ENCODE results near the gene SF3A1.
A peak's percentile ranks its signal among the peaks of the same experiment; 100 is the strongest.
"Not testable (repeated sequence)": the region's sequence is repeated elsewhere in the genome, so short reads cannot be mapped to it uniquely, and the experiment has no call there.

Gene SF3A1, protein sequence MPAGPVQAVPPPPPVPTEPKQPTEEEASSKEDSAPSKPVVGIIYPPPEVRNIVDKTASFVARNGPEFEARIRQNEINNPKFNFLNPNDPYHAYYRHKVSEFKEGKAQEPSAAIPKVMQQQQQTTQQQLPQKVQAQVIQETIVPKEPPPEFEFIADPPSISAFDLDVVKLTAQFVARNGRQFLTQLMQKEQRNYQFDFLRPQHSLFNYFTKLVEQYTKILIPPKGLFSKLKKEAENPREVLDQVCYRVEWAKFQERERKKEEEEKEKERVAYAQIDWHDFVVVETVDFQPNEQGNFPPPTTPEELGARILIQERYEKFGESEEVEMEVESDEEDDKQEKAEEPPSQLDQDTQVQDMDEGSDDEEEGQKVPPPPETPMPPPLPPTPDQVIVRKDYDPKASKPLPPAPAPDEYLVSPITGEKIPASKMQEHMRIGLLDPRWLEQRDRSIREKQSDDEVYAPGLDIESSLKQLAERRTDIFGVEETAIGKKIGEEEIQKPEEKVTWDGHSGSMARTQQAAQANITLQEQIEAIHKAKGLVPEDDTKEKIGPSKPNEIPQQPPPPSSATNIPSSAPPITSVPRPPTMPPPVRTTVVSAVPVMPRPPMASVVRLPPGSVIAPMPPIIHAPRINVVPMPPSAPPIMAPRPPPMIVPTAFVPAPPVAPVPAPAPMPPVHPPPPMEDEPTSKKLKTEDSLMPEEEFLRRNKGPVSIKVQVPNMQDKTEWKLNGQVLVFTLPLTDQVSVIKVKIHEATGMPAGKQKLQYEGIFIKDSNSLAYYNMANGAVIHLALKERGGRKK

DNA sequence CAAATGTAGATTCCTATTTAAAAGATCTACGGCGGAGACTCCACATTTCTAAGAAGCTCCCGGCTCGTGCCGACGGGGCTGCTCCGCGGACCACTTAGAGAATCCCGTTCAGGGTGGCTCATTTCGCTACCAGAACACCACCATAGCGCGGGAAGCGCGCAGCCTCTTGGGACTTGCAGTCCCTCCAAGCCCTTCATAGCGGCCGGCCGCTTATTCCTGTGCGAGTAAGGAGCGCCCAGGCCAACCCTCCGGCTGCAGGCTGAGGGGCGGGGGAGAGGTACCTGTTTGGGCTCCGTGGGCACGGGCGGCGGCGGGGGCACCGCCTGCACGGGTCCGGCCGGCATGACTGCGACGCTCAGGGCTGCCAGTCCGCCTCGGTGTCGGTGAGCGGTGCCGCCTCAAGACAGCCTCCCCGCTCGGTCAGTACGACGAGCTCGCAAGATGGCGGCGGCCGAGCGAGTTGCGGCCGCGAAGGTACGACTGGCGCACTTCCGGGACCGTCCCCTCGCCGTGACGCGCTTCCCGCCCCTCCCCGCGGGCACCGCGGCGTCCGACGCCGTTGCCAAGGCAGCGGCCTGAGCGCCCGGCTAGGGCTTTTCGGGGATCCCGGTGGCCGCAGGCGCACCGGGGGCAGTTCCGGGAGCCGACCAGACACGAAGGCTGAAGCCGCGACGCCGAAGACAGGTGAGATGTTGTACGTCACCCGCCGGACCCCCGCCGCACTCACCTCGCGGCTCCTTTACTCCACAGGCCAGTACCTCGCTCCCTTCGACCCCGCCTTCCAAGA is at the start of gene SF3A1, which contains the start of gene CCDC157:
TSS of gene SF3A1 (minus strand) at position 446 of the 787 bp plus-strand sequence. CDS start at position 344, 102 bp downstream.
TSS of gene CCDC157 (plus strand) at position 559 of the 787 bp plus-strand sequence. CDS start 8,994 bp downstream, outside the sequence.
- peak; percentile 76 for DNase-seq (ENCODE audit: low read depth, low spot score)
- H3K27ac ChIP-seq (ENCODE audit: low read length), result no peak within 1 kb of the TSS
- peak within 1 kb of the TSS; percentile 99 for H3K4me3 ChIP-seq (ENCODE audit: low read length)
- H3K9me3 ChIP-seq (ENCODE audit: control insufficient read depth, insufficient read depth, low read length), result no peaks in the 10 kb centered on the region
- H3K36me3 ChIP-seq (ENCODE audit: control insufficient read depth, insufficient read depth, low read length), result peaks cover 12% of the 10 kb centered on the region
- no CpG with 5 or more reads among the region's 91 CpGs for WGBS (ENCODE audit: insufficient coverage, insufficient read length)
- H3K27me3 ChIP-seq (ENCODE audit: control insufficient read depth, insufficient read depth, low read length), result no peaks in the 10 kb centered on the region
- H3K4me1 ChIP-seq (ENCODE audit: control insufficient read depth, insufficient read depth, low read length), result peaks cover 2% of the 10 kb centered on the region

DNA sequence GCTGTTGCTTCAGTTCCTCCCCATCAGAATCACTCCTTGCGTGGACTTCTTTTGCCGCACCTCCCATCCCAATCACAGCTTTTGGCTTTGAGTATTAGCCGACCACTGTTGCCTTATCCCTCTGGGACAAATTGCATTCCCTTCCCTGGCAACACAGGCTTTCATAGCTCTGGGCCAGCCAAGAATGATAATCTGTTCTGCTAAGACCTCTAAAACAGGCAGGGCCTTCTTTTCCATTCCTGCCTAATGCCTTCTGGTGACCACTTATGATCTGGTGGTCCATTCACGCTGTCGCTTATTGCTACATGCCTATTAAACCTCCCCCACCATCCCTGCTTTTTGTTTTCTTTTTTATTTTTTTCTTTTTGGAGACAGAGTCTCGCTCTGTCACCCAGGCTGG is 49.7 kb upstream of the SF3A1 start:
- Histone ChIP-seq H3K27me3 (ENCODE audit: control insufficient read depth, insufficient read depth, low read length) (no peaks in the 10 kb centered on the region), H3K4me3 (ENCODE audit: low read length) (no peak overlapping the region), H3K4me1 (ENCODE audit: control insufficient read depth, insufficient read depth, low read length) (no peaks in the 10 kb centered on the region; the same call in 1 of the 2 replicates), H3K9me3 (ENCODE audit: control insufficient read depth, insufficient read depth, low read length) (no peaks in the 10 kb centered on the region), H3K36me3 (ENCODE audit: control insufficient read depth, insufficient read depth, low read length) (no peaks in the 10 kb centered on the region), H3K27ac (ENCODE audit: low read length) (no peak overlapping the region)
- WGBS (ENCODE audit: insufficient coverage, insufficient read length), result no CpG with 5 or more reads among the region's 6 CpGs
- DNase-seq (ENCODE audit: low read depth, low spot score), result no peak

DNA sequence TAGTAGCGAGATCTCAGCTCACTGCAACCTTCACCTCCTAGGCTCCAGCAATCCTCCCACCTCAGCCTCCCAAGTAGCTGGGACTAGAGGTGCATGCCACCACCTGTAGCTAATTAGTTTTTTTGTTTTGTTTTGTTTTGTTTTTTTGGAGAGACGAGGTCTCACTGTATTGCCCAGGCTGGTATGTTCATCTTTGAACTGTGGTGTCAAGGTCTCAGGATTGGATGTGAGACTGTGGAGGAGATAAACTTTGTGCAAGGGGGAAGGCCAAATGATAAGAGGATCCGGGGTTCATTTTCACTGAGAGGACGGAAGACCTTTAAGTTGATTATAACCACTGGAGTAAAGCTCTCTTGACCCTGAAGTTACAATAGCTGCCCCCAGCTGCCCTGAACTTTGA is 49.0 kb upstream of the SF3A1 start:
- H3K9me3 ChIP-seq (ENCODE audit: control insufficient read depth, insufficient read depth, low read length), result no peaks in the 10 kb centered on the region
- WGBS (ENCODE audit: insufficient coverage, insufficient read length), result no CpG with 5 or more reads among the region's 4 CpGs
- H3K4me3 ChIP-seq (ENCODE audit: low read length), result no peak overlapping the region
- no peaks in the 10 kb centered on the region for H3K27me3 ChIP-seq (ENCODE audit: control insufficient read depth, insufficient read depth, low read length)
- no peaks in the 10 kb centered on the region; the same call in 1 of the 2 replicates for H3K4me1 ChIP-seq (ENCODE audit: control insufficient read depth, insufficient read depth, low read length)
- no peak overlapping the region for H3K27ac ChIP-seq (ENCODE audit: low read length)
- no peaks in the 10 kb centered on the region for H3K36me3 ChIP-seq (ENCODE audit: control insufficient read depth, insufficient read depth, low read length)
- DNase-seq (ENCODE audit: low read depth, low spot score), result no peak

DNA sequence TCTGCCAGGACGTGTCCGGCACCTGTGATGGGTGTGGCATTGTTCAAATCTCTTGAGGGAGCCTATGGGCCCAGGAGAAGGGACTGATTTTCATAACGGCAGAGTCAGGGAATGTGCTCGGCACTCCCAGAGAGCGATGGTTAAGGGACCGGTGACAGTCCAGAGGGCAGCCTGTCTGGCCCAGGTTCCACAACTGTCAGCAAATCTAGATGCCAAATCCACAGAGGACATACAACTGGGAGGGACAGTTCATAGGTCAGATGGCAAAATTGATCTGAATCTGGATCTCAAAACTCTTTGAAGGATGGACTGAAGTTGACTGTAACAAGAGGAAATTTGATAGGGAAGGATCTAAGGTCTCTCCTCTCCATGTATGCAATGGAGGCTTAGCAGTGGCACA is 47.6 kb upstream of the SF3A1 start:
- no peak overlapping the region for H3K4me3 ChIP-seq (ENCODE audit: low read length)
- no peaks in the 10 kb centered on the region for H3K36me3 ChIP-seq (ENCODE audit: control insufficient read depth, insufficient read depth, low read length)
- no peak overlapping the region for H3K27ac ChIP-seq (ENCODE audit: low read length)
- H3K27me3 ChIP-seq (ENCODE audit: control insufficient read depth, insufficient read depth, low read length), result no peaks in the 10 kb centered on the region
- DNase-seq (ENCODE audit: low read depth, low spot score), result no peak
- no peaks in the 10 kb centered on the region for H3K9me3 ChIP-seq (ENCODE audit: control insufficient read depth, insufficient read depth, low read length)
- WGBS (ENCODE audit: insufficient coverage, insufficient read length), result no CpG with 5 or more reads among the region's 6 CpGs
- H3K4me1 ChIP-seq (ENCODE audit: control insufficient read depth, insufficient read depth, low read length), result no peaks in the 10 kb centered on the region; the same call in 1 of the 2 replicates

DNA sequence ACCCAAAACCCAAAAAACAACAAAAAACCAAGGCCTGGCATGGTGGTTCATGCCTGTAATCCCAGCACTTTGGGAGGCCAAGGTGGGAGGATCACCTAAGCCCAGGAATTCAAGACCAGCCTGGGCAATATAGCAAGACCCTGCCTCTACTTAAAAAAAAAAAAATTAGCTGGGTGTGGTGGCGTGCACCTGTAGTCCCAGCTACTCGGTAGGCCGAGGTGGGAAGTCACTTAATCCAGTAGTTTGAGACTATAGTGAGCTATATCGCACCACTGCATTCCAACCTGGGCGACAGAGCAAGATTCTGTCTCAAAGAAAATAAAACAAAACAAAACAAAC is 46.0 kb upstream of the SF3A1 start:
- DNase-seq (ENCODE audit: low read depth, low spot score); H3K4me1 ChIP-seq (ENCODE audit: control insufficient read depth, insufficient read depth, low read length); H3K36me3 ChIP-seq (ENCODE audit: control insufficient read depth, insufficient read depth, low read length); H3K27ac ChIP-seq (ENCODE audit: low read length); H3K27me3 ChIP-seq (ENCODE audit: control insufficient read depth, insufficient read depth, low read length); H3K9me3 ChIP-seq (ENCODE audit: control insufficient read depth, insufficient read depth, low read length); H3K4me3 ChIP-seq (ENCODE audit: low read length): not testable (repeated sequence)
- no CpG with 5 or more reads among the region's 5 CpGs for WGBS (ENCODE audit: insufficient coverage, insufficient read length)

DNA sequence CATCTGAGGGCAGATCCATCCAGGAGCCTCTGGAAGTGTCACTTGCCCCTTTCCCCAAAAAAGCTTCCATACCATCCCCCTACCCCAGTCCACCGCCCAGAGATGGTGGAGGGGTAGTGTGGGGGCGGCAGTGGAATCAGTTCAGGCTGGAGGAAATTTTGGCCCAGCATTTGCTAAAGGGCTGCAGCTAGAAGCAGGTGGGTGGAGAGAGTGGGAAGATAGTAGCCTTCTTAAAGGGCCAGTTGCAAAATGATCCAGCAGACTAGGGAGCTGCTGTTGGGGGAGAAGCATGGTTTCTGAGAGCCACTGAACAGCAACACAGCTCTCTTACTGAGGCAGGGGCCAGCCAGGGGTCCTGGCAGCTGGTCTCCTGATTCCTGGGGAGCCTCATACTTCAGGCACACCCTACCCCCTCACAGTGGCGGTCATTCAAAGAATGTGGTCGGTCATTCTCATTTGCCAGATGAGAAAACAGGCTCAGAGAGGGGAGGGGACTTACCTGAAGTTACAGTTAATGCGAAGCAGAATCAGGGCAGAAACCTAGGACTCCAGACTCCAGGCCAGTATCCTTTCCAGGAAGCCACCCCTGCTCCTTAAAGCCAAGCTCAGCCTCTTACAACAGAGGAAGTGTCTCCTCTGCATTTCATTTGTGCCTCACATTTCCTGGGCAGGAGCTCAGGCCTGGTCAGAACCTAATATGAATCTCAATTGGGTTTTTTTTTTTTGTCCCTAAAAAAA is 45.5 kb upstream of the SF3A1 start:
- Histone ChIP-seq H3K27me3 (ENCODE audit: control insufficient read depth, insufficient read depth, low read length) (peaks cover 2% of the 10 kb centered on the region; the same call in 1 of the 2 replicates), H3K9me3 (ENCODE audit: control insufficient read depth, insufficient read depth, low read length) (no peaks in the 10 kb centered on the region), H3K4me3 (ENCODE audit: low read length) (no peak overlapping the region), H3K27ac (ENCODE audit: low read length) (no peak overlapping the region), H3K36me3 (ENCODE audit: control insufficient read depth, insufficient read depth, low read length) (no peaks in the 10 kb centered on the region), H3K4me1 (ENCODE audit: control insufficient read depth, insufficient read depth, low read length) (peaks cover 3% of the 10 kb centered on the region)
- no peak for DNase-seq (ENCODE audit: low read depth, low spot score)
- WGBS (ENCODE audit: insufficient coverage, insufficient read length), result no CpG with 5 or more reads among the region's 5 CpGs

DNA sequence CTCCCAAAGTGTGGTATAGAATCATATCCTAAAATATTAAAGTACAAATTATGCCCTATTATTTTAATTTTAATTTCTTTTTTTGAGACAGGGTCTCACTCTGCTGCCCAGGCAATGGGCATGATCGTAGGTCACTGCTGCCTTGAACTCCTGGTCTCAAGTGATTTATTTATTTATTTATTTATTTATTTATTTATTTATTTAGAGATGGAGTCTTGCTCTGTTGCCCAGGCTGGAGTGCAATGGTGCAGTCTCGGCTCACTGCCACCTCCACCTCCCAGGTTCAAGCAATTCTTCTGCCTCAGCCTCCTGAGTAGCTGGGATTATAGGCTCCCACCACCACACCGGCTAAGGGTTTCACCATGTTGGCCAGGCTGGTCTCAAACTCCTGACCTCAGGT is 44.3 kb upstream of the SF3A1 start:
- DNase-seq (ENCODE audit: low read depth, low spot score); H3K4me1 ChIP-seq (ENCODE audit: control insufficient read depth, insufficient read depth, low read length); H3K27ac ChIP-seq (ENCODE audit: low read length); H3K27me3 ChIP-seq (ENCODE audit: control insufficient read depth, insufficient read depth, low read length); H3K36me3 ChIP-seq (ENCODE audit: control insufficient read depth, insufficient read depth, low read length); H3K4me3 ChIP-seq (ENCODE audit: low read length); H3K9me3 ChIP-seq (ENCODE audit: control insufficient read depth, insufficient read depth, low read length): not testable (repeated sequence)
- no CpG with 5 or more reads among the region's 3 CpGs for WGBS (ENCODE audit: insufficient coverage, insufficient read length)

DNA sequence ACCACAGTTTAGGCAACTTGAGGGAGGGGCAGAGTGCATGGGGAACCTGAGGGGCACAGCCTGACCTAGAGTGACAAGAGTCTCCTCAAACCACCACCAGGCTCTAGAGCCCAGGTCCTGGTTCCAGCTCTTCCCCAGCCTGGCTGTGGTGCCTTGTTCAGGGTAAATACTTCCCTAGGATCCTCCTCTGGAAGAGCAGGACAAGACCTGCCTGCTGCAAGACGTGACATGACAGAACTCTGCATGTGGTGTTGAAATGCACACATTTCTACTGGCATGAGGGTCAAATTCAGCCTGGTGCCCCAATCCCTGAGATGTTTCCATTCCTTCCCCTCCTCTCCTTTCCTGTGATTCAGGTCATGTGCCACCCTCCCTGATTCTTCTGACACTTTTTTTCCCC is 43.5 kb upstream of the SF3A1 start:
- Histone ChIP-seq H3K9me3 (ENCODE audit: control insufficient read depth, insufficient read depth, low read length) (no peaks in the 10 kb centered on the region), H3K4me1 (ENCODE audit: control insufficient read depth, insufficient read depth, low read length) (peaks cover 3% of the 10 kb centered on the region), H3K27me3 (ENCODE audit: control insufficient read depth, insufficient read depth, low read length) (peaks cover 2% of the 10 kb centered on the region; the same call in 1 of the 2 replicates), H3K27ac (ENCODE audit: low read length) (no peak overlapping the region), H3K4me3 (ENCODE audit: low read length) (no peak overlapping the region), H3K36me3 (ENCODE audit: control insufficient read depth, insufficient read depth, low read length) (no peaks in the 10 kb centered on the region)
- WGBS (ENCODE audit: insufficient coverage, insufficient read length), result no CpG with 5 or more reads among the region's 1 CpG
- DNase-seq (ENCODE audit: low read depth, low spot score), result no peak

DNA sequence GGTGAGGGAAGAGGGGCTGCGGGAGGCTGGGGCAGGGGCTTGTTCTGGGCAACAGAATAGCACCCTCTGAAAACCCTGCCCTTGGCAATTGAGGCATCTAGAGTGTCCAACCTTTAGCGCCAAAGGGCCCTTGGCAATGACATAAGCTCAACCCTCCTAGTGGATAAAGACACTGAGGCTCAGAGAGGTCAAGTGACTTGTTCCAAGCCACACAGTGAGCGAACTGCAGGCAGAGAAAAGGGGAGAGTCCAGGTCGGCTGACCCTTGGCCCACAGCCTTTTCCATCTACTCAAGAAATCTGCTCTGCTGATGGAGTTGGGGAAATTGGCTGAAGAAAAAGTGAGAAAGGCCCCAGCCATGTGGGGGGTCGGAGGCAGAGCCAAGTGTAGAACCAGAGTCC is 43.0 kb upstream of the SF3A1 start:
- no peaks in the 10 kb centered on the region for H3K36me3 ChIP-seq (ENCODE audit: control insufficient read depth, insufficient read depth, low read length)
- peaks cover 2% of the 10 kb centered on the region; the same call in 1 of the 2 replicates for H3K27me3 ChIP-seq (ENCODE audit: control insufficient read depth, insufficient read depth, low read length)
- H3K4me3 ChIP-seq (ENCODE audit: low read length), result no peak overlapping the region
- H3K27ac ChIP-seq (ENCODE audit: low read length), result no peak overlapping the region
- WGBS (ENCODE audit: insufficient coverage, insufficient read length), result no CpG with 5 or more reads among the region's 5 CpGs
- peaks cover 3% of the 10 kb centered on the region for H3K4me1 ChIP-seq (ENCODE audit: control insufficient read depth, insufficient read depth, low read length)
- H3K9me3 ChIP-seq (ENCODE audit: control insufficient read depth, insufficient read depth, low read length), result no peaks in the 10 kb centered on the region
- DNase-seq (ENCODE audit: low read depth, low spot score), result no peak

Data from iPS DF 6.9 (cell line).